ENCODE data around the gene ARHGEF26. TPM values are rescaled to one million over a fixed set of nuclear protein-coding genes. Genes with fewer than 3 reads are reported as not detected.

The ARHGEF26 gene
- total RNA-seq, 1 experiment from 2014 or later = 13.7 TPM

DNA sequence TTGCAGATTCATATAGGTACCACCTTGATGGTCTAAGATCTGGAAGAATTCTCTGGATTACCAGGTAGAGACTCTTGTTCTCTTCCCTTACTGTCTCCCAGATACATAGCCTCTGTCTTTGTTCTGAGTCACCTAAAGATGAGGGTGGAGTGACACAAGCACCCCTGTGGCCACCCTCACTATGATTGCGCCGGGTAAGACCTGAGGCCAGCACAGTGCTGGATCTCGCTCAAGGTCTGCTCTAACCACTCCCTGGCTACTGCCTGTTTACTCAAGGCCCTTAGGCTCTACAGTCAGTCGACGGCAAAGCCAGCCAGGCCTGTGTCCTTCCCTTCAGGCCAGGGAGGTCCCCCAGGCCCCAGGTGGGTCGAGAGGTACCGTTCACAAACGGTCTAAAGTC lies 88.3 kb downstream of the ARHGEF26 start:
- H2BK12ac ChIP-seq (ENCODE audit: insufficient read length, low read depth, low read length) = no peak overlapping the region
- H4K8ac ChIP-seq (replicated peaks; ENCODE audit: insufficient read length, low read depth, low read length) = no peak overlapping the region
- no peak overlapping the region for H3K27ac ChIP-seq (ENCODE audit: insufficient read length, low read depth, low read length)
- H2BK15ac ChIP-seq (ENCODE audit: low read depth, low read length) = no peak overlapping the region
- TF ChIP-seq, protein P1, sequence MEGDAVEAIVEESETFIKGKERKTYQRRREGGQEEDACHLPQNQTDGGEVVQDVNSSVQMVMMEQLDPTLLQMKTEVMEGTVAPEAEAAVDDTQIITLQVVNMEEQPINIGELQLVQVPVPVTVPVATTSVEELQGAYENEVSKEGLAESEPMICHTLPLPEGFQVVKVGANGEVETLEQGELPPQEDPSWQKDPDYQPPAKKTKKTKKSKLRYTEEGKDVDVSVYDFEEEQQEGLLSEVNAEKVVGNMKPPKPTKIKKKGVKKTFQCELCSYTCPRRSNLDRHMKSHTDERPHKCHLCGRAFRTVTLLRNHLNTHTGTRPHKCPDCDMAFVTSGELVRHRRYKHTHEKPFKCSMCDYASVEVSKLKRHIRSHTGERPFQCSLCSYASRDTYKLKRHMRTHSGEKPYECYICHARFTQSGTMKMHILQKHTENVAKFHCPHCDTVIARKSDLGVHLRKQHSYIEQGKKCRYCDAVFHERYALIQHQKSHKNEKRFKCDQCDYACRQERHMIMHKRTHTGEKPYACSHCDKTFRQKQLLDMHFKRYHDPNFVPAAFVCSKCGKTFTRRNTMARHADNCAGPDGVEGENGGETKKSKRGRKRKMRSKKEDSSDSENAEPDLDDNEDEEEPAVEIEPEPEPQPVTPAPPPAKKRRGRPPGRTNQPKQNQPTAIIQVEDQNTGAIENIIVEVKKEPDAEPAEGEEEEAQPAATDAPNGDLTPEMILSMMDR (conservative IDR thresholded peaks at IDR 0.05) = no peak
- H3K27me3 ChIP-seq (ENCODE audit: insufficient read depth, low read length) = no peaks in the 10 kb centered on the region
- no peak overlapping the region for H3T11ph ChIP-seq (ENCODE audit: low read length)
- H3K9me3 Mint-ChIP-seq = peaks cover 12 to 14% of the 10 kb centered on the region in 2 experiments
- no peak overlapping the region for H3K9ac ChIP-seq (ENCODE audit: extremely low read depth, insufficient read length, low read length)
- H3K14ac ChIP-seq (ENCODE audit: insufficient read depth, low read length) = no peak overlapping the region; the same call in 1 of the 2 replicates
- no peak overlapping the region for H4K91ac ChIP-seq (ENCODE audit: insufficient read length, low read depth, low read length)
- no peaks in the 10 kb centered on the region for H3K9me3 ChIP-seq (ENCODE audit: control insufficient read depth, low read depth, low read length)
- no peak overlapping the region for H3K4me2 ChIP-seq (ENCODE audit: insufficient read depth, insufficient read length, low read length)
- no peak overlapping the region for H3K4ac ChIP-seq (ENCODE audit: low read depth, low read length)
- H3K23ac ChIP-seq (ENCODE audit: insufficient read length, low read depth, low read length) = no peak overlapping the region
- no peak for DNase-seq
- H3K18ac ChIP-seq (ENCODE audit: insufficient read length, low read depth, low read length) = no peak overlapping the region
- H2BK120ac ChIP-seq (ENCODE audit: low read depth, low read length, poor library complexity, severe bottlenecking) = no peak overlapping the region
- peak overlapping the region in 1 of 3 experiments; percentile 74; a peak in 1 of 7 replicates for H3K27ac Mint-ChIP-seq
- no peak overlapping the region for H2BK20ac ChIP-seq (ENCODE audit: low read depth, low read length, poor library complexity, severe bottlenecking)
- no peaks in the 10 kb centered on the region for H3K4me1 ChIP-seq (ENCODE audit: insufficient read depth, low read length)
- no peak overlapping the region for H2BK5ac ChIP-seq (ENCODE audit: insufficient read length, low read length)
- no peaks in the 10 kb centered on the region for H3K23me2 ChIP-seq (ENCODE audit: insufficient read length, low read depth, low read length, poor library complexity, severe bottlenecking)
- no peak overlapping the region for H4K5ac ChIP-seq (ENCODE audit: insufficient read length, low read depth, low read length)
- H3K79me1 ChIP-seq (ENCODE audit: insufficient read depth, low read depth, low read length, poor library complexity, severe bottlenecking) = no peaks in the 10 kb centered on the region
- no peaks in the 10 kb centered on the region for H3K79me2 ChIP-seq (ENCODE audit: insufficient read depth, low read length)
- H3K4me1 Mint-ChIP-seq = no peaks in the 10 kb centered on the region
- no peak overlapping the region for H3K56ac ChIP-seq (ENCODE audit: insufficient read length, low read depth, low read length)
- no peaks in the 10 kb centered on the region for H3K27me3 Mint-ChIP-seq (ENCODE audit: low read depth)
- H3K4me3 Mint-ChIP-seq = no peak overlapping the region
- peaks cover 29 to 50% (median 48%) of the 10 kb centered on the region in 3 experiments for H3K36me3 Mint-ChIP-seq (ENCODE audit: insufficient read depth in 1 of 3, low read depth in 3 of 3)
- WGBS (ENCODE audit: extremely low coverage, insufficient read length, low lambda C conversion rate) = no CpG with 5 or more reads among the region's 8 CpGs
- H4K20me1 ChIP-seq (ENCODE audit: control insufficient read depth, insufficient read depth, insufficient read length) = no peaks in the 10 kb centered on the region
- H2AK5ac ChIP-seq (ENCODE audit: insufficient read length, low read length) = no peak overlapping the region
- H2AFZ ChIP-seq (ENCODE audit: low read length) = no peak overlapping the region

Data from H9 (cell line).